GM19452 (cell line): Measurements from ENCODE around the gene CATSPERB.
"Not testable (repeated sequence)": the region's sequence is repeated elsewhere in the genome, so short reads cannot be mapped to it uniquely, and the experiment has no call there.

Source experiments
- ATAC-seq: cut with Tn5 transposase; IDR thresholded peaks from one replicate; pipeline ENCODE4 v1.9.1; 2021; ENCODE audit not compliant: unreplicated experiment

Gene CATSPERB

GRCh38 chr14:91679273-91679672, 52.6 kb downstream of the CATSPERB start:
- no peak for ATAC-seq

GRCh38 chr14:91677687-91678086, 54.2 kb downstream of the CATSPERB start:
- not testable (repeated sequence) for ATAC-seq

GRCh38 chr14:91674911-91675310, 57.0 kb downstream of the CATSPERB start:
- no peak for ATAC-seq

- ATAC-seq, result no peak
Observed at GRCh38 chr14:91669867-91670266, 62.0 kb downstream of the CATSPERB start.

GRCh38 chr14:91667101-91667500, 64.8 kb downstream of the CATSPERB start:
- ATAC-seq, result not testable (repeated sequence)

- no peak for ATAC-seq
Observed at GRCh38 chr14:91660790-91661189, 71.1 kb downstream of the CATSPERB start.

GRCh38 chr14:91654836-91655235, 77.0 kb downstream of the CATSPERB start:
- no peak for ATAC-seq

GRCh38 chr14:91653451-91653850, 78.4 kb downstream of the CATSPERB start:
- no peak for ATAC-seq

- ATAC-seq, result no peak
Observed at GRCh38 chr14:91649930-91650329, 82.0 kb downstream of the CATSPERB start.

- ATAC-seq, result no peak
Observed at GRCh38 chr14:91647856-91648255, 84.0 kb downstream of the CATSPERB start.

GRCh38 chr14:91636604-91637003, 95.3 kb downstream of the CATSPERB start:
- ATAC-seq, result no peak

- ATAC-seq, result no peak
Observed at GRCh38 chr14:91624757-91625156, 107.1 kb downstream of the CATSPERB start.

- ATAC-seq, result no peak
Observed at GRCh38 chr14:91614187-91614586, 117.7 kb downstream of the CATSPERB start.

GRCh38 chr14:91613459-91614112, 118.3 kb downstream of the CATSPERB start:
- ATAC-seq, result no peak

GRCh38 chr14:91611528-91611927, 120.4 kb downstream of the CATSPERB start:
- no peak for ATAC-seq

GRCh38 chr14:91609161-91609560, 122.7 kb downstream of the CATSPERB start:
- ATAC-seq, result no peak

GRCh38 chr14:91607322-91608047, 124.4 kb downstream of the CATSPERB start:
- no peak for ATAC-seq

GRCh38 chr14:91606851-91607250, 125.0 kb downstream of the CATSPERB start:
- ATAC-seq, result no peak

- ATAC-seq, result not testable (repeated sequence)
Observed at GRCh38 chr14:91604611-91605010, 127.3 kb downstream of the CATSPERB start.

- ATAC-seq, result no peak
Observed at GRCh38 chr14:91599994-91600393, 131.9 kb downstream of the CATSPERB start.

GRCh38 chr14:91595736-91596135, 136.2 kb downstream of the CATSPERB start:
- no peak for ATAC-seq

GRCh38 chr14:91593957-91594356, 137.9 kb downstream of the CATSPERB start:
- ATAC-seq, result not testable (repeated sequence)

GRCh38 chr14:91586410-91586809, 145.5 kb downstream of the CATSPERB start:
- no peak for ATAC-seq
